Liver (tissue), 9 donors: Measurements from ENCODE around the gene DUSP1. TPM values are rescaled to one million over a fixed set of nuclear protein-coding genes. Genes with fewer than 3 reads are reported as not detected.

Source experiments
- DNase-seq: peaks from one replicate; pipeline ENCODE4 v3.0.0-alpha.2; 2017; ENCODE audit warnings: low spot score
- H3K27ac ChIP-seq, 2 donors: one replicate each; pipeline ENCODE4 v1.7.0; 2013; ENCODE audit warnings: inconsistent platforms in 2 of 2, low read length in 2 of 2, control low read depth in 1 of 2, low read depth in 1 of 2, mild to moderate bottlenecking in 1 of 2
- H3K27me3 ChIP-seq, 4 donors: one replicate each; pipeline versions ENCODE4 v1.6.1 to v1.7.0; 2013; ENCODE audit warnings: low read length in 3 of 4, inconsistent platforms in 1 of 4, mild to moderate bottlenecking in 1 of 4, moderate library complexity in 1 of 4; ENCODE audit not compliant: control insufficient read depth in 4 of 4, insufficient read depth in 4 of 4
- H3K36me3 ChIP-seq, 4 donors: one replicate each; pipeline versions ENCODE4 v1.6.1 to v1.7.0; 2013; ENCODE audit warnings: low read length in 3 of 4, mild to moderate bottlenecking in 3 of 4, low read depth in 1 of 4, moderate library complexity in 1 of 4; ENCODE audit not compliant: control insufficient read depth in 4 of 4, insufficient read depth in 3 of 4
- H3K4me1 ChIP-seq, 4 donors: one replicate each; pipeline versions ENCODE4 v1.6.1 to v1.7.0; 2013; ENCODE audit warnings: low read length in 3 of 4, mild to moderate bottlenecking in 3 of 4, moderate library complexity in 1 of 4; ENCODE audit not compliant: control insufficient read depth in 4 of 4, insufficient read depth in 4 of 4
- H3K4me3 ChIP-seq, 3 donors: one replicate each; pipeline versions ENCODE4 v1.6.1 to v1.7.0; 2013; ENCODE audit warnings: low read length in 3 of 3, control low read depth in 1 of 3, low read depth in 1 of 3, mild to moderate bottlenecking in 1 of 3
- H3K9ac ChIP-seq, 2 donors: one replicate each; pipeline ENCODE4 v1.7.0; 2013; ENCODE audit warnings: low read length in 2 of 2, mild to moderate bottlenecking in 2 of 2, moderate library complexity in 2 of 2, control low read depth in 1 of 2, low read depth in 1 of 2
- H3K9me3 ChIP-seq, 4 donors: one replicate each; pipeline versions ENCODE4 v1.6.1 to v1.7.0; 2013; ENCODE audit warnings: low read length in 3 of 4; ENCODE audit not compliant: control insufficient read depth in 4 of 4
- EGR1 ChIP-seq, 2 donors: IDR thresholded peaks; 2 replicates each; pipeline ENCODE4 v1.6.1; 2016 to 2018; ENCODE audit warnings: antibody characterized with exemption in 2 of 2, low read depth in 2 of 2
- FOXA1 ChIP-seq: IDR thresholded peaks from 2 replicates; pipeline ENCODE4 v1.6.1; 2016; ENCODE audit warnings: antibody characterized with exemption
- FOXA2 ChIP-seq: IDR thresholded peaks from 2 replicates; pipeline ENCODE4 v1.6.1; 2016; ENCODE audit warnings: antibody characterized with exemption
- GABPA ChIP-seq, 2 donors: IDR thresholded peaks in 1 of 2; conservative IDR thresholded peaks in 1 of 2; 2 replicates each; pipeline ENCODE4 v1.6.1; 2016; ENCODE audit warnings: antibody characterized with exemption in 2 of 2, mild to moderate bottlenecking in 1 of 2, moderate library complexity in 1 of 2
- HNF4A ChIP-seq, 2 donors: conservative IDR thresholded peaks; 2 replicates each; pipeline ENCODE4 v1.6.1; 2016; ENCODE audit warnings: antibody characterized with exemption in 2 of 2, mild to moderate bottlenecking in 2 of 2
- HNF4G ChIP-seq: IDR thresholded peaks from 2 replicates; pipeline ENCODE4 v1.6.1; 2016; ENCODE audit warnings: antibody characterized with exemption
- JUND ChIP-seq, 2 donors: IDR thresholded peaks; 2 replicates each; pipeline ENCODE4 v1.6.1; 2016; ENCODE audit warnings: antibody characterized with exemption in 2 of 2
- NR2F2 ChIP-seq: IDR thresholded peaks from 2 replicates; pipeline ENCODE4 v1.6.1; 2016; ENCODE audit warnings: antibody characterized with exemption
- RAD21 ChIP-seq, 2 donors: IDR thresholded peaks; 2 replicates each; pipeline ENCODE4 v1.6.1; 2016; ENCODE audit warnings: antibody characterized with exemption in 2 of 2, mild to moderate bottlenecking in 2 of 2
- RXRA ChIP-seq, 2 donors: IDR thresholded peaks; 2 replicates each; pipeline ENCODE4 v1.6.1; 2017 to 2018; ENCODE audit warnings: antibody characterized with exemption in 2 of 2, mild to moderate bottlenecking in 1 of 2
- SP1 ChIP-seq: IDR thresholded peaks from 2 replicates; pipeline ENCODE4 v1.6.1; 2018; ENCODE audit warnings: antibody characterized with exemption, mild to moderate bottlenecking
- TAF1 ChIP-seq: conservative IDR thresholded peaks from 2 replicates; pipeline ENCODE4 v1.6.1; 2016; ENCODE audit warnings: antibody characterized with exemption, mild to moderate bottlenecking
- YY1 ChIP-seq: IDR thresholded peaks from 2 replicates; pipeline ENCODE4 v1.6.1; 2016; ENCODE audit warnings: antibody characterized with exemption, mild to moderate bottlenecking
- WGBS: extraction: QIAGEN DNeasy Blood & Tissue Kit; methylation state at CpG from one replicate; pipeline ENCODE4 v1.1.7; 2013; 5-methylcytosine and 5-hydroxymethylcytosine counted together
- polyA plus RNA-seq, 2 donors: library from polyadenylated mRNA; stranded (reverse) in 1 of 2; unstranded in 1 of 2; fragments of 200-250 nt in 1 of 2; fragments of >200 nt in 1 of 2; fragmentation: Nextera tagmentation in 1 of 2; extraction: Ambion mirVana in 1 of 2; gene quantifications; one replicate each; pipeline versions ENCODE4 v1.2.1 to v1.2.3, GENCODE V29; 2013 to 2015
- total RNA-seq, 2 donors: library from RNA; depleted of rRNA; stranded (reverse); fragments of >200 nt; gene quantifications; one replicate each; pipeline ENCODE4 v1.2.3, GENCODE V29; 2014
- TF ChIP-seq, protein P1 (sequence below): fragments of 150-350 bp; IDR thresholded peaks from 2 replicates; pipeline ENCODE4 v1.5.1; 2017; ENCODE audit warnings: improper control_type of control experiment, low read depth, low read length; ENCODE audit not compliant: missing input control
- TF ChIP-seq, protein P2 (sequence below): IDR thresholded peaks from 2 replicates; pipeline ENCODE4 v1.6.1; 2016; ENCODE audit warnings: antibody characterized with exemption
- TF ChIP-seq, protein P3 (sequence below): IDR thresholded peaks from 2 replicates; pipeline ENCODE4 v1.6.1; 2016; ENCODE audit warnings: antibody characterized with exemption, mild to moderate bottlenecking
- TF ChIP-seq, protein P4 (sequence below): IDR thresholded peaks from 2 replicates; pipeline ENCODE4 v1.6.1; 2016; ENCODE audit warnings: antibody characterized with exemption
- TF ChIP-seq, protein P5 (sequence below): IDR thresholded peaks from 2 replicates; pipeline ENCODE4 v1.6.1; 2016; ENCODE audit warnings: antibody characterized with exemption
- donor health status: healthy.
- donor health status: healthy.
- donor health status: healthy.
- donor health status: healthy.
- donor health status: healthy.

The DUSP1 gene
- total and polyA plus RNA-seq, 4 donors = 53.2 to 237 (median 110) TPM

DNA sequence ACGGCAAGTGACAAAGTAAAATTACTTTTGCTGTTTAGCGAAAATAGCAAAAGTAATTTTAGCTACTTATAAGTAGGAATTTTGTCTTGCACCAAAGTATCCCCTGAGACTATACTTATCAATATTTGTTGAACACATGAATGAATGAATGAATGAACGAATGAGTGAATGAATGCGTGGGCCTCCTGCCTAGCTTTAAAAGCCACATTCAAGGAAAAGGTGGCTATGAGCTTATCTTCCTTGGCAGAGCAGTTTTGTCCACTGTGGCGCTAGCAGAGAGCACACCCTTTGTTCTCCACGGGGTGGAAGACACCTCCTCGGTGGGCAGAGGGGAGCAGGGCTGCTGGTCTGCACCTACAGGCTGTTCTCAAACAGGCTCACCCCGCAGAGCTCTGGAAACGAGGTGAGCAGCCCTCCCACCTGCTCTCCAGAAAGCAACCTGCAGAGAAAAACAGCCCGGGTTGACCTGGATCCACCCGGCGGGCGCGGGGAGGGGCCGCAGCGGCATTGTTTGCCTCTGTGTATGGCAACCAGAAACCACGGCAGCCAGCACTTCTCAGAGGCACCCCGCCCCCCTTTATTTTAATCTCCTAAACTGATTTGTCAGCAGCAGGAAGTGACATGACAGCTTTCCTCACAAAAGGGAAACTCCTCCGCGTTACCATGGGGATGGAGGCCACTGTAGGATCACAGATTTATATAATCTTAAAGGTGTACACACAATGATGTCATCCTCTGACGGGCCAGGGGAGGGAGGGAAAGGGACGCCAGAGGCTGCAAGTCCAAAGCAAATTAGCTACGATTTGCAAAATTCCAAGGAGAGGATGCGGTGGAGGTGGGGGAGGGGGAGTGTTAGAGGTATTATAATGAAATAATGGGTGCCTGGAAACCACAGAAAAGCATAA, 5.9 kb downstream of the DUSP1 start (continued):
- TF ChIP-seq, protein P1, sequence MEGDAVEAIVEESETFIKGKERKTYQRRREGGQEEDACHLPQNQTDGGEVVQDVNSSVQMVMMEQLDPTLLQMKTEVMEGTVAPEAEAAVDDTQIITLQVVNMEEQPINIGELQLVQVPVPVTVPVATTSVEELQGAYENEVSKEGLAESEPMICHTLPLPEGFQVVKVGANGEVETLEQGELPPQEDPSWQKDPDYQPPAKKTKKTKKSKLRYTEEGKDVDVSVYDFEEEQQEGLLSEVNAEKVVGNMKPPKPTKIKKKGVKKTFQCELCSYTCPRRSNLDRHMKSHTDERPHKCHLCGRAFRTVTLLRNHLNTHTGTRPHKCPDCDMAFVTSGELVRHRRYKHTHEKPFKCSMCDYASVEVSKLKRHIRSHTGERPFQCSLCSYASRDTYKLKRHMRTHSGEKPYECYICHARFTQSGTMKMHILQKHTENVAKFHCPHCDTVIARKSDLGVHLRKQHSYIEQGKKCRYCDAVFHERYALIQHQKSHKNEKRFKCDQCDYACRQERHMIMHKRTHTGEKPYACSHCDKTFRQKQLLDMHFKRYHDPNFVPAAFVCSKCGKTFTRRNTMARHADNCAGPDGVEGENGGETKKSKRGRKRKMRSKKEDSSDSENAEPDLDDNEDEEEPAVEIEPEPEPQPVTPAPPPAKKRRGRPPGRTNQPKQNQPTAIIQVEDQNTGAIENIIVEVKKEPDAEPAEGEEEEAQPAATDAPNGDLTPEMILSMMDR = no peak
- TF ChIP-seq GABPA (IDR thresholded peaks at IDR 0.05 in 1 of 2, conservative IDR thresholded peaks at IDR 0.05 in 1 of 2) = peak; percentile 67 to 88
- TF ChIP-seq NR2F2 = no peak
- TF ChIP-seq, protein P2, sequence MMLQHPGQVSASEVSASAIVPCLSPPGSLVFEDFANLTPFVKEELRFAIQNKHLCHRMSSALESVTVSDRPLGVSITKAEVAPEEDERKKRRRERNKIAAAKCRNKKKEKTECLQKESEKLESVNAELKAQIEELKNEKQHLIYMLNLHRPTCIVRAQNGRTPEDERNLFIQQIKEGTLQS = peak; percentile 75
- peak; percentile 3 to 81 for TF ChIP-seq EGR1 (IDR thresholded peaks at IDR 0.05; ENCODE audit: low read depth in 2 of 2)
- no peak for TF ChIP-seq YY1

DNA sequence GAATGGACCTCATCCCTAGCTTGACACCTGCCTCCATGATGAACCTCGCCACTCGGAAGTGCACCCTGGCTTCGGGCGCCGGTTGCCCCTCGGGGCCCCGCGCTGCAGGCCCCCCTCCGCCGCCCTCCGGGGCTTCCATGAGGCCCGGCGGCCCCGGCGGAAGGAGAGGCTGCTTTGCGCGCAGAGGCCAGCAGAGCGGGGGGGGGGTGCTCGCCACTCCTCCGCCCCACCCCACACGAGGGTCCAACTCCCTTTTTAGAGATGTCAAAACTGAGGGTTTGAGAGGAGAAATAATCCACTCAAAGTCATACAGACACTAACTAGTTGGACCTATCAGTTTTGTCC, 7.9 kb downstream of the DUSP1 start:
- Histone ChIP-seq H3K36me3 (peaks cover 0 to 7% (median 3%) of the 10 kb centered on the region in 4 donors), H3K4me3 (no peak overlapping the region), H3K27me3 (no peaks in the 10 kb centered on the region), H3K9me3 (no peaks in the 10 kb centered on the region), H3K27ac (no peak overlapping the region), H3K4me1 (peaks cover 4 to 16% (median 5%) of the 10 kb centered on the region in 4 donors), H3K9ac (no peak overlapping the region)
- DNase-seq = no peak
- TF ChIP-seq FOXA2 = no peak
- TF ChIP-seq RAD21 (IDR thresholded peaks at IDR 0.05) = no peak
- TF ChIP-seq GABPA (IDR thresholded peaks at IDR 0.05 in 1 of 2, conservative IDR thresholded peaks at IDR 0.05 in 1 of 2) = no peak
- no peak for TF ChIP-seq YY1
- TF ChIP-seq FOXA1 = no peak
- no peak for TF ChIP-seq JUND (IDR thresholded peaks at IDR 0.05)
- TF ChIP-seq NR2F2 = no peak
- TF ChIP-seq, protein P2 = no peak
- TF ChIP-seq HNF4A (conservative IDR thresholded peaks at IDR 0.05) = no peak
- TF ChIP-seq HNF4G = no peak
- TF ChIP-seq EGR1 (IDR thresholded peaks at IDR 0.05; ENCODE audit: low read depth in 2 of 2) = no peak
- TF ChIP-seq, protein P3, sequence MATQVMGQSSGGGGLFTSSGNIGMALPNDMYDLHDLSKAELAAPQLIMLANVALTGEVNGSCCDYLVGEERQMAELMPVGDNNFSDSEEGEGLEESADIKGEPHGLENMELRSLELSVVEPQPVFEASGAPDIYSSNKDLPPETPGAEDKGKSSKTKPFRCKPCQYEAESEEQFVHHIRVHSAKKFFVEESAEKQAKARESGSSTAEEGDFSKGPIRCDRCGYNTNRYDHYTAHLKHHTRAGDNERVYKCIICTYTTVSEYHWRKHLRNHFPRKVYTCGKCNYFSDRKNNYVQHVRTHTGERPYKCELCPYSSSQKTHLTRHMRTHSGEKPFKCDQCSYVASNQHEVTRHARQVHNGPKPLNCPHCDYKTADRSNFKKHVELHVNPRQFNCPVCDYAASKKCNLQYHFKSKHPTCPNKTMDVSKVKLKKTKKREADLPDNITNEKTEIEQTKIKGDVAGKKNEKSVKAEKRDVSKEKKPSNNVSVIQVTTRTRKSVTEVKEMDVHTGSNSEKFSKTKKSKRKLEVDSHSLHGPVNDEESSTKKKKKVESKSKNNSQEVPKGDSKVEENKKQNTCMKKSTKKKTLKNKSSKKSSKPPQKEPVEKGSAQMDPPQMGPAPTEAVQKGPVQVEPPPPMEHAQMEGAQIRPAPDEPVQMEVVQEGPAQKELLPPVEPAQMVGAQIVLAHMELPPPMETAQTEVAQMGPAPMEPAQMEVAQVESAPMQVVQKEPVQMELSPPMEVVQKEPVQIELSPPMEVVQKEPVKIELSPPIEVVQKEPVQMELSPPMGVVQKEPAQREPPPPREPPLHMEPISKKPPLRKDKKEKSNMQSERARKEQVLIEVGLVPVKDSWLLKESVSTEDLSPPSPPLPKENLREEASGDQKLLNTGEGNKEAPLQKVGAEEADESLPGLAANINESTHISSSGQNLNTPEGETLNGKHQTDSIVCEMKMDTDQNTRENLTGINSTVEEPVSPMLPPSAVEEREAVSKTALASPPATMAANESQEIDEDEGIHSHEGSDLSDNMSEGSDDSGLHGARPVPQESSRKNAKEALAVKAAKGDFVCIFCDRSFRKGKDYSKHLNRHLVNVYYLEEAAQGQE = no peak
- TF ChIP-seq SP1 = no peak
- no peak for TF ChIP-seq TAF1
- TF ChIP-seq, protein P4, sequence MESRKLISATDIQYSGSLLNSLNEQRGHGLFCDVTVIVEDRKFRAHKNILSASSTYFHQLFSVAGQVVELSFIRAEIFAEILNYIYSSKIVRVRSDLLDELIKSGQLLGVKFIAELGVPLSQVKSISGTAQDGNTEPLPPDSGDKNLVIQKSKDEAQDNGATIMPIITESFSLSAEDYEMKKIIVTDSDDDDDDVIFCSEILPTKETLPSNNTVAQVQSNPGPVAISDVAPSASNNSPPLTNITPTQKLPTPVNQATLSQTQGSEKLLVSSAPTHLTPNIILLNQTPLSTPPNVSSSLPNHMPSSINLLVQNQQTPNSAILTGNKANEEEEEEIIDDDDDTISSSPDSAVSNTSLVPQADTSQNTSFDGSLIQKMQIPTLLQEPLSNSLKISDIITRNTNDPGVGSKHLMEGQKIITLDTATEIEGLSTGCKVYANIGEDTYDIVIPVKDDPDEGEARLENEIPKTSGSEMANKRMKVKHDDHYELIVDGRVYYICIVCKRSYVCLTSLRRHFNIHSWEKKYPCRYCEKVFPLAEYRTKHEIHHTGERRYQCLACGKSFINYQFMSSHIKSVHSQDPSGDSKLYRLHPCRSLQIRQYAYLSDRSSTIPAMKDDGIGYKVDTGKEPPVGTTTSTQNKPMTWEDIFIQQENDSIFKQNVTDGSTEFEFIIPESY = no peak
- TF ChIP-seq, protein P5, sequence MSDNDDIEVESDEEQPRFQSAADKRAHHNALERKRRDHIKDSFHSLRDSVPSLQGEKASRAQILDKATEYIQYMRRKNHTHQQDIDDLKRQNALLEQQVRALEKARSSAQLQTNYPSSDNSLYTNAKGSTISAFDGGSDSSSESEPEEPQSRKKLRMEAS = no peak
- TF ChIP-seq, protein P1 = no peak
- TF ChIP-seq RXRA (IDR thresholded peaks at IDR 0.05) = no peak
- WGBS = 93% methylated on average over 21 of the region's 21 CpGs
